ENCODE measurements around the gene PRDM15. TPM values are rescaled to one million over a fixed set of nuclear protein-coding genes. Genes with fewer than 3 reads are reported as not detected.

PRDM15 gene
- total RNA-seq, 1 experiment from 2014 or later: 9.8 TPM

GRCh38 chr21:41861987-41862386, 17.2 kb downstream of the PRDM15 start:
- no peak overlapping the region for H3K27ac ChIP-seq (ENCODE audit: low read depth, low read length)

More at GRCh38 chr21:41861987-41862386, 17.2 kb downstream of the PRDM15 start:
- no TSS peak for BruUV-seq (replicated peaks)
- ChIA-PET RAD21 (ENCODE audit: low non-redundant PET in 1 of 2, low total read pairs in 2 of 2, uncharacterized antibody in 2 of 2, unreplicated experiment in 2 of 2) (no interaction called here), CTCF (no interaction called here), POLR2A (no interaction called here)
- H3K27me3 ChIP-seq (ENCODE audit: insufficient read depth, low read length): no peaks in the 10 kb centered on the region
- no peak for TF ChIP-seq YY1 (IDR thresholded peaks at IDR 0.05; ENCODE audit: extremely low read depth, insufficient replicate concordance, low read depth, low read length)
- TF ChIP-seq MAX (IDR thresholded peaks at IDR 0.05): no peak
- TF ChIP-seq ZFX (IDR thresholded peaks at IDR 0.05): no peak
- TF ChIP-seq ZBTB33 (IDR thresholded peaks at IDR 0.05; ENCODE audit: extremely low read depth, insufficient replicate concordance, low read length): no peak
- TF ChIP-seq SP1 (IDR thresholded peaks at IDR 0.05; ENCODE audit: low read depth): no peak
- no peak for TF ChIP-seq EGR1 (IDR thresholded peaks at IDR 0.05; ENCODE audit: low read depth)
- TF ChIP-seq SRF (IDR thresholded peaks at IDR 0.05; ENCODE audit: low read depth): no peak
- TF ChIP-seq ZNF274 (IDR thresholded peaks at IDR 0.05; ENCODE audit: low read depth, low read length): no peak
- TF ChIP-seq CBX3 (IDR thresholded peaks at IDR 0.05; ENCODE audit: low read depth): no peak
- TF ChIP-seq POLR2A (IDR thresholded peaks at IDR 0.05; ENCODE audit: borderline replicate concordance, extremely low read depth, insufficient read depth, insufficient read length): no peak
- TF ChIP-seq REST (IDR thresholded peaks at IDR 0.05; ENCODE audit: low read depth): no peak
- no peak for TF ChIP-seq JUND (IDR thresholded peaks at IDR 0.05)
- TF ChIP-seq SIN3A (IDR thresholded peaks at IDR 0.05; ENCODE audit: low read depth): no peak
- TF ChIP-seq TCF7L2 (IDR thresholded peaks at IDR 0.05; ENCODE audit: borderline replicate concordance, extremely low read depth, insufficient read depth, insufficient read length): no peak
- no peak for TF ChIP-seq ELF1 (IDR thresholded peaks at IDR 0.05; ENCODE audit: borderline replicate concordance, low read depth)
- TF ChIP-seq CTCF (IDR thresholded peaks at IDR 0.05 in 2 of 3, conservative IDR thresholded peaks at IDR 0.05 in 1 of 3; ENCODE audit: borderline replicate concordance in 1 of 3, insufficient read depth in 1 of 3, low read depth in 2 of 3, low read length in 2 of 3): no peak
- no peaks in the 10 kb centered on the region for H4K20me1 ChIP-seq (ENCODE audit: insufficient read depth)
- intact Hi-C loops (cut with micrococcal nuclease): no loop called here
- ATAC-seq (peak; percentile 32; the same call in 1 of the 2 replicates), DNase-seq (ENCODE audit: low read depth, low spot score) (no peak)
- no peaks in the 10 kb centered on the region for H3K9me3 ChIP-seq (ENCODE audit: control insufficient read depth in 1 of 2, insufficient read depth in 1 of 2, low read depth in 1 of 2, low read length in 2 of 2)
- peaks cover 18% of the 10 kb centered on the region; the same call in 1 of the 2 replicates for H3K79me2 ChIP-seq (ENCODE audit: insufficient read depth, low read length)
- H2AFZ ChIP-seq (ENCODE audit: low read depth, low read length, poor library complexity, severe bottlenecking): no peak overlapping the region
- H3K9me2 ChIP-seq (ENCODE audit: insufficient read depth): no peaks in the 10 kb centered on the region
- no peaks in the 10 kb centered on the region; a peak in 1 of 4 replicates for H3K36me3 ChIP-seq (ENCODE audit: control insufficient read depth in 1 of 2, insufficient read depth in 2 of 2, low read length in 2 of 2)
- 0 out of 4 replicates have a peak, but pooled peaks cover 0 to 4% of the 10 kb centered on the region in 2 experiments for H3K4me1 ChIP-seq (ENCODE audit: control insufficient read depth in 1 of 2, insufficient read depth in 2 of 2, low read length in 2 of 2)
- H3K9ac ChIP-seq (ENCODE audit: low read length): no peak overlapping the region
- H3K4me2 ChIP-seq (ENCODE audit: low read length): no peak overlapping the region
- H3K4me3 ChIP-seq (replicated peaks in 1 of 2; ENCODE audit: low read depth in 1 of 2, low read length in 2 of 2): no peak overlapping the region
